Heart right ventricle (tissue), 16 donors: ENCODE data around the gene RPS6KC1. TPM values are rescaled to one million over a fixed set of nuclear protein-coding genes. Genes with fewer than 3 reads are reported as not detected.
"Not testable (repeated sequence)": the region's sequence is repeated elsewhere in the genome, so short reads cannot be mapped to it uniquely, and the experiment has no call there.

ENCODE experiments used
- ATAC-seq, 8 donors: fragments of 200-7000 bp; cut with Tn5 transposase; one replicate each; pipeline ENCODE4 v1.9.1; 2020; ENCODE audit warnings: mild to moderate bottlenecking in 8 of 8, moderate library complexity in 8 of 8, moderate number of reproducible peaks in 1 of 8
- DNase-seq, 2 donors: peaks; one replicate each; pipeline ENCODE4 v3.0.0-alpha.2; 2020
- H3K27ac ChIP-seq, 10 donors: fragments of 200-600 bp; sonication (generic) in 2 of 10; one replicate each; pipeline versions ENCODE4 v1.5.0 to v1.8.0; 2020 to 2022; ENCODE audit warnings: mild to moderate bottlenecking in 3 of 10
- H3K27me3 ChIP-seq, 7 donors: fragments of 200-600 bp; one replicate each; pipeline ENCODE4 v1.8.0; 2021 to 2022; ENCODE audit warnings: mild to moderate bottlenecking in 2 of 7
- H3K36me3 ChIP-seq, 9 donors: fragments of 200-600 bp; sonication (generic) in 1 of 9; one replicate each; pipeline versions ENCODE4 v1.5.0 to v1.8.0; 2020 to 2022; ENCODE audit warnings: mild to moderate bottlenecking in 2 of 9
- H3K4me1 ChIP-seq, 9 donors: fragments of 200-600 bp; sonication (generic) in 1 of 9; one replicate each; pipeline versions ENCODE4 v1.5.0 to v1.8.0; 2020 to 2022; ENCODE audit warnings: mild to moderate bottlenecking in 4 of 9
- H3K4me3 ChIP-seq, 10 donors: fragments of 200-600 bp; sonication (generic) in 2 of 10; one replicate each; pipeline versions ENCODE4 v1.5.0 to v1.8.0; 2020 to 2022; ENCODE audit warnings: mild to moderate bottlenecking in 7 of 10, moderate library complexity in 2 of 10
- H3K9me3 ChIP-seq, 11 donors: fragments of 200-600 bp in 10 of 11; sonication (generic) in 2 of 11; one replicate each; pipeline versions ENCODE4 v1.5.0 to v1.8.0; 2013 to 2022; ENCODE audit warnings: mild to moderate bottlenecking in 2 of 11, control low read depth in 1 of 11, moderate library complexity in 1 of 11
- WGBS, 2 donors: extraction: QIAGEN DNeasy Blood & Tissue Kit; methylation state at CpG; one replicate each; pipeline ENCODE4 v1.1.7; 2013; ENCODE audit warnings: inconsistent platforms in 1 of 2; 5-methylcytosine and 5-hydroxymethylcytosine counted together
- intact Hi-C, 10 donors: fragments of 100-400 bp; cut with DNase I; formaldehyde crosslinking; loops; one replicate each; pipeline versions ENCODE4 v1.11.1 to v1.14.2; 2022
- polyA plus RNA-seq, 2 donors: library from polyadenylated mRNA; stranded (reverse); fragments of 200-250 nt; gene quantifications; one replicate each; pipeline ENCODE4 v1.2.3, GENCODE V29; 2013
- total RNA-seq, 10 donors: library from RNA; stranded (reverse); fragmentation: NEBNext Ultra II Directional in 3 of 10; extraction: Animal tissue kit (Norgen Biotek cat#: 25700) in 3 of 10; gene quantifications; one replicate each; pipeline versions ENCODE4 v1.2.1 to v1.2.4, GENCODE V29; 2021 to 2023
- TF ChIP-seq, protein P1 (sequence below), 9 donors: fragments of 200-600 bp; sonication (generic) in 2 of 9; IDR thresholded peaks; one replicate each; pipeline versions ENCODE4 v1.5.0 to v1.8.0; 2021 to 2022; ENCODE audit warnings: antibody characterized with exemption in 9 of 9, mild to moderate bottlenecking in 5 of 9, moderate library complexity in 1 of 9
- donor health status: Arrhythmogenic right ventricular cardiomyopathy.
- donor health status: ischemic (EF 13 %, LVEDD 7.1; RV severe dilation, severe dysfunction).
- donor health status: healthy with polysubstance abuse.
- donor health status: DM: no; HTN: yes; CAD: no.
- donor health status: DM: no; HTN: no; CAD: no.
- donor health status: ischemic (EF 25% LVEDD 6.9; RV normal size, moderate dysfunction).
- donor health status: ischemic (EF 25% LVEDD 5.7; RV mildly dilated, moderate dysfunction).
- donor health status: healthy.
- donor health status: DM: yes; HTN: yes; CAD: no.
- donor health status: Ischemic cardiomyopathy.
- donor health status: ischemic (EF 35%, LVEDD 5.7; RV mildly dilated, moderate dysfunction).
- donor health status: nonischemic (EF 11% LVEDD 7.7; RV severe dilation, severe dysfunction).
- donor health status: DM: yes; HTN: yes; CAD: no.
- donor health status: PGD.
- donor health status: ischemic (EF 29% LVEDD 5.4; RV normal size, mild dysfunction).
- donor health status: nonischemic (EF 23%, LVEDD 6.1; RV moderate dilation, normal function).

RPS6KC1 gene
- total and polyA plus RNA-seq, 12 donors = 3.8 to 13.8 (median 10.3) TPM

DNA sequence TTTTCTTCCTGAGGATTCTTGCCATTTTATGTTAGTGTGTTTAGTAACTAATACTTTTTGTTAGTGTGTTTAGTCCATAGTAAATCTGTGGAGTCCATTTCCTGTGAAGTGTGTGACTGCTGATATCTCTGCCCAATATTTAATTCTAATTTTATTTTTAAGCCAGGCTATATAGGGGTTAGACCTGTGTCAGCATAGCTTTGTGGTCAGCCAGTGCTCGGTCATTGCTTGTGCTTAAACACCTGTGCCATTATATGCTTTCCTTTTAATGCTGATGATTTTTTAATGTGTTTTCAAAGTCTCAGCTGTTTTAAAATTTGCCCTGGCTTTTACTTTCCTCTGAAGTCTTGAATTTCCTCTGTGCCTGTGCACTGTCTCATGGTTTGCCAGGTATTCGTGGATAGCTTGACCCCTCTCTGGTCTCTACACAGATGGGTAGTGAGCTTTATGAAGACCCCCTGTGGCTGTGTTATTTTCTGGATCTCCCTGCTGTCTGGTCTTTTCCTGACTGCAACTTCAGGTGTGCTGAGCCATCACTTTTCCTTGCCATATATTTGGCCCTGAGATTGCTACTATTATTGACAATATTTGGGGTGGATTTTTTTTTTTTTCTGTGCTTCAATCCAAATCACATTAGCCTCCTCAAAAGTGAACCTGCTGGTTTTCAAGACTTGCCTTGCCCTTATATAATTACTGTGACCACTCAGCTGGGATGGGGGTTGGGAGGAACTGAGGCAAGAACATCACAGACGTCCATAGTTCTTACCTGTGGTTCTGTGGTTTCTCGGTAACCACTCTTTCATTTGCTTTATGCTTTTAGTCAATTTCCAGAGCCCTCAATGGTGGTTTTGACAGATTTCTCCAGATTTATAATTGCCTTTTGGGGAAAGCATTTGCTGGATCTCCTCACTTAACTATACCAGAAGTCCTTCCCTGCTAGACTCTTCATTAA, 59.6 kb downstream of the RPS6KC1 start:
- WGBS, 2 donors = 71 to 74% methylated on average over 4 of the region's 4 CpGs
- ATAC-seq = no peak
- H3K36me3 ChIP-seq = peaks cover 0 to 17% (median 0%) of the 10 kb centered on the region in 9 donors
- intact Hi-C loops = no loop called here
- no peak overlapping the region for H3K4me3 ChIP-seq
- peaks cover 0 to 16% (median 10%) of the 10 kb centered on the region in 9 donors for H3K4me1 ChIP-seq
- H3K27me3 ChIP-seq = no peaks in the 10 kb centered on the region
- peaks cover 0 to 6% (median 0%) of the 10 kb centered on the region in 11 donors for H3K9me3 ChIP-seq
- no peak for DNase-seq
- H3K27ac ChIP-seq = no peak overlapping the region
- TF ChIP-seq, protein P1, sequence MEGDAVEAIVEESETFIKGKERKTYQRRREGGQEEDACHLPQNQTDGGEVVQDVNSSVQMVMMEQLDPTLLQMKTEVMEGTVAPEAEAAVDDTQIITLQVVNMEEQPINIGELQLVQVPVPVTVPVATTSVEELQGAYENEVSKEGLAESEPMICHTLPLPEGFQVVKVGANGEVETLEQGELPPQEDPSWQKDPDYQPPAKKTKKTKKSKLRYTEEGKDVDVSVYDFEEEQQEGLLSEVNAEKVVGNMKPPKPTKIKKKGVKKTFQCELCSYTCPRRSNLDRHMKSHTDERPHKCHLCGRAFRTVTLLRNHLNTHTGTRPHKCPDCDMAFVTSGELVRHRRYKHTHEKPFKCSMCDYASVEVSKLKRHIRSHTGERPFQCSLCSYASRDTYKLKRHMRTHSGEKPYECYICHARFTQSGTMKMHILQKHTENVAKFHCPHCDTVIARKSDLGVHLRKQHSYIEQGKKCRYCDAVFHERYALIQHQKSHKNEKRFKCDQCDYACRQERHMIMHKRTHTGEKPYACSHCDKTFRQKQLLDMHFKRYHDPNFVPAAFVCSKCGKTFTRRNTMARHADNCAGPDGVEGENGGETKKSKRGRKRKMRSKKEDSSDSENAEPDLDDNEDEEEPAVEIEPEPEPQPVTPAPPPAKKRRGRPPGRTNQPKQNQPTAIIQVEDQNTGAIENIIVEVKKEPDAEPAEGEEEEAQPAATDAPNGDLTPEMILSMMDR (IDR thresholded peaks at IDR 0.05) = no peak

DNA sequence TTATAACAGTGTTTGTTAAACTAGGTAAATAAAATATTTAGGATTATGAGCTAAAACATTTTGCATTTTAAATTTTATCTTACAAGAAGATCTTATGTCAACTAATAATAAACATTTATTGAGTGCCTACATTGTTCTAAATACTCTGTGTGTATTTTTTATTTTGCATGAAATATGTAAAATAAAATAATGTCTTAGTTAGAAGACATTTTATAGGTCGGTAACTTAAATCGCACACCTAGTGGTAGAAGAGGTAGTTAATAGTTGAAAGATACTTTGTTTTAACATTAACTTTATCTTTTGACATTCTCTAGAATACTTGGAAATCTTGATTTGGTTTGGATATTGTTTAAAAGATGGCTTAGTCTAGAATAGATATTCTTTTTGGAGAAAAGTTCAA, 60.5 kb downstream of the RPS6KC1 start:
- TF ChIP-seq, protein P1 (IDR thresholded peaks at IDR 0.05) = no peak
- ATAC-seq (no peak), DNase-seq (no peak)
- Histone ChIP-seq H3K4me1 (peaks cover 0 to 16% (median 10%) of the 10 kb centered on the region in 9 donors), H3K27ac (no peak overlapping the region), H3K27me3 (no peaks in the 10 kb centered on the region), H3K36me3 (peaks cover 0 to 13% (median 0%) of the 10 kb centered on the region in 9 donors), H3K4me3 (no peak overlapping the region), H3K9me3 (peaks cover 0 to 6% (median 0%) of the 10 kb centered on the region in 11 donors)
- intact Hi-C loops = no loop called here
- 96 to 98% methylated on average over 2 of the region's 2 CpGs for WGBS, 2 donors

DNA sequence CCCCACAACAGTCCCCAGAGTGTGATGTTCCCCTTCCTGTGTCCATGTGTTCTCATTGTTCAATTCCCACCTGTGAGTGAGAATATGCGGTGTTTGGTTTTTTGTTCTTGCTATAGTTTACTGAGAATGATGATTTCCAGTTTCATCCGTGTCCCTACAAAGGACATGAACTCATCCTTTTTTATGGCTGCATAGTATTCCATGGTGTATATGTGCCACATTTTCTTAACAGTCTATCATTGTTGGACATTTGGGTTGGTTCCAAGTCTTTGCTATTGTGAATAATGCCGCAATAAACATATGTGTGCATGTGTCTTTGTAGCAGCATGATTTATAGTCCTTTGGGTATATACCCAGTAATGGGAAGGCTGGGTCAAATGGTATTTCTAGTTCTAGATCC, 61.7 kb downstream of the RPS6KC1 start:
- H3K27me3 ChIP-seq, H3K27ac ChIP-seq, intact Hi-C loops, DNase-seq, H3K36me3 ChIP-seq, H3K4me3 ChIP-seq, ATAC-seq, H3K9me3 ChIP-seq: not testable (repeated sequence)
- 92 to 97% methylated on average over 3 of the region's 3 CpGs for WGBS, 2 donors
- H3K4me1 ChIP-seq = peaks cover 0 to 16% (median 10%) of the 10 kb centered on the region in 9 donors

DNA sequence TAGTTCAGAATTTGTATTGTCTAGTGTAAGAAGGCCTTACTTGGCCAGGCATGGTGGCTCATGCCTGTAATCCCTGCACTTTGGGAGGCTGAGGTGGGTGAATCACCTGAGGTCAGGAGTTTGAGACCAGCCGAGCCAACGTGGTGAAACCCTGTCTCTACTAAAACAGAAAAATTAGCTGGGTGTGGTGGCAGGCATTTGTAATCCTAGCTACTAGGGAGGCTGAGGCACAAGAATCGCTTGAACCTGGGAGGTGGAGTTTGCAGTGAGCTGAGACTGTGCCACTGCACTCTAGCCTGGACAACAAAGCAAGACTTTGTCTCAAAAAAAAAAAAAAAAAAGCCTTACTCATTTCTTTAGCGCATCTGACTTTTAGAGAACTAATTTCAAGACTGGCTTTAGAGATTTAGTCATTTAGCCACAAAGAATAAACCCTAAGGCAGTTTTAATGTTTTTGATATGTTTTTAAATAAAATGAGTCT, 66.7 kb downstream of the RPS6KC1 start:
- H3K27me3 ChIP-seq, H3K9me3 ChIP-seq, H3K4me1 ChIP-seq, intact Hi-C loops, DNase-seq, H3K27ac ChIP-seq, ATAC-seq, H3K4me3 ChIP-seq: not testable (repeated sequence)
- WGBS, 2 donors = 92 to 99% methylated on average over 4 of the region's 4 CpGs
- H3K36me3 ChIP-seq = peaks cover 0 to 13% (median 0%) of the 10 kb centered on the region in 9 donors

DNA sequence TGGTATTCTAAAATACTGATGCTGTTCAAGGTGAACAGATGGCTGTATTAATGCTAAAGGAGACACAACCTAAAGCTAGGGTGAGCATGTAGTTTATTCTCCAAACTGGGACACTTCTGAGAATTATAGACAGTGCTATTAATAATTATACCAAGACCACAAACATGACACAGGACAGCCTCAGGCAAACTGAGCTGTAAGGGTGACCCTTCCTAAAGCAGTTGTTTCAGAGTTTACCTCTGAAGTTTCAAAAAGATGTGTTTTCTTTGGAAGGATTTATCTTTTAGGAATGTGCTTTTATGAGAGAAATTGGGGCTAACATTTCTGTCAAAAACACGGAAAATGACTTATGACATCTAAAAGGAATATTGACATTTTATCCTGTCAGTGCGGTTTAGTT, 68.8 kb downstream of the RPS6KC1 start:
- Histone ChIP-seq H3K27me3 (no peaks in the 10 kb centered on the region), H3K9me3 (no peaks in the 10 kb centered on the region), H3K4me3 (no peak overlapping the region), H3K27ac (no peak overlapping the region), H3K36me3 (peaks cover 0 to 13% (median 0%) of the 10 kb centered on the region in 9 donors), H3K4me1 (peaks cover 0 to 13% (median 6%) of the 10 kb centered on the region in 9 donors)
- DNase-seq = no peak
- TF ChIP-seq, protein P1 (IDR thresholded peaks at IDR 0.05) = no peak
- intact Hi-C loops = loop anchor here in 5 of 10 donors (5.0 to 10.0 kb wide), 3 partner anchors 125 to 1005 kb away; no protein-coding TSS in a partner anchor
- no peak for ATAC-seq
- 91 to 94% methylated on average over 2 of the region's 2 CpGs for WGBS, 2 donors
